Osteocyte (in vitro differentiated cells): ENCODE results near the gene ADCY2. TPM values are rescaled to one million over a fixed set of nuclear protein-coding genes. Genes with fewer than 3 reads are reported as not detected.

Experiments
- DNase-seq: peaks from one replicate; pipeline ENCODE4 v3.0.0; 2021; ENCODE audit warnings: mixed read lengths; ENCODE audit not compliant: unreplicated experiment; ENCODE audit errors: extremely low spot score
- H3K27ac Mint-ChIP-seq: one replicate; pipeline ENCODE4 v1.8.0; 2021; ENCODE audit warnings: mild to moderate bottlenecking, mixed read lengths; ENCODE audit not compliant: unreplicated experiment
- H3K27me3 Mint-ChIP-seq: one replicate; pipeline ENCODE4 v1.8.0; 2021; ENCODE audit warnings: mixed read lengths; ENCODE audit not compliant: unreplicated experiment
- H3K36me3 Mint-ChIP-seq: one replicate; pipeline ENCODE4 v1.8.0; 2021; ENCODE audit warnings: mixed read lengths; ENCODE audit not compliant: unreplicated experiment
- H3K4me1 Mint-ChIP-seq: one replicate; pipeline ENCODE4 v1.8.0; 2021; ENCODE audit warnings: mixed read lengths; ENCODE audit not compliant: unreplicated experiment
- H3K4me3 Mint-ChIP-seq: one replicate; pipeline ENCODE4 v1.8.0; 2021; ENCODE audit warnings: mild to moderate bottlenecking, moderate library complexity, mixed read lengths; ENCODE audit not compliant: unreplicated experiment
- H3K9me3 Mint-ChIP-seq: one replicate; pipeline ENCODE4 v1.8.0; 2021; ENCODE audit warnings: mixed read lengths; ENCODE audit not compliant: unreplicated experiment
- CTCF ChIP-seq: fragments of 200-600 bp; sonication (generic); IDR thresholded peaks from 2 replicates; pipeline ENCODE4 v1.5.0; 2021; ENCODE audit warnings: antibody characterized with exemption, mild to moderate bottlenecking, moderate library complexity
- total RNA-seq: library from RNA; stranded (reverse); gene quantifications from 2 replicates; pipeline ENCODE4 v1.2.1, GENCODE V29; 2021

The ADCY2 gene
- total RNA-seq, 1 donor from 2014 or later = not detected

GRCh38 chr5:7650755-7651154 is 254.8 kb downstream of the ADCY2 start:
- Mint-ChIP-seq H3K4me1 (peaks cover 18% of the 10 kb centered on the region), H3K9me3 (no peaks in the 10 kb centered on the region), H3K27me3 (peaks cover 5% of the 10 kb centered on the region), H3K36me3 (no peaks in the 10 kb centered on the region), H3K27ac (no peak overlapping the region), H3K4me3 (no peak overlapping the region)
- no peak for DNase-seq
- no peak for TF ChIP-seq CTCF

- Mint-ChIP-seq H3K36me3 (no peaks in the 10 kb centered on the region), H3K4me1 (peaks cover 18% of the 10 kb centered on the region), H3K9me3 (no peaks in the 10 kb centered on the region), H3K4me3 (no peak overlapping the region), H3K27me3 (no peaks in the 10 kb centered on the region), H3K27ac (no peak overlapping the region)
- no peak for DNase-seq
- TF ChIP-seq CTCF = no peak
These were observed 257.1 kb downstream of the ADCY2 start for GRCh38 chr5:7653046-7653445.

GRCh38 chr5:7657153-7657552 is 261.2 kb downstream of the ADCY2 start:
- TF ChIP-seq CTCF = no peak
- no peaks in the 10 kb centered on the region for H3K36me3 Mint-ChIP-seq
- peaks cover 11% of the 10 kb centered on the region for H3K4me1 Mint-ChIP-seq
- no peak for DNase-seq
- no peak overlapping the region for H3K27ac Mint-ChIP-seq
- no peak overlapping the region for H3K4me3 Mint-ChIP-seq
- peaks cover 4% of the 10 kb centered on the region for H3K27me3 Mint-ChIP-seq
- no peaks in the 10 kb centered on the region for H3K9me3 Mint-ChIP-seq

GRCh38 chr5:7659420-7659819 is 263.5 kb downstream of the ADCY2 start:
- Mint-ChIP-seq H3K4me1 (no peaks in the 10 kb centered on the region), H3K27me3 (peaks cover 9% of the 10 kb centered on the region), H3K27ac (no peak overlapping the region), H3K4me3 (no peak overlapping the region), H3K36me3 (no peaks in the 10 kb centered on the region), H3K9me3 (no peaks in the 10 kb centered on the region)
- no peak for DNase-seq
- no peak for TF ChIP-seq CTCF

GRCh38 chr5:7662289-7662688 is 266.4 kb downstream of the ADCY2 start:
- H3K36me3 Mint-ChIP-seq = no peaks in the 10 kb centered on the region
- H3K27ac Mint-ChIP-seq = no peak overlapping the region
- no peaks in the 10 kb centered on the region for H3K4me1 Mint-ChIP-seq
- DNase-seq = no peak
- H3K4me3 Mint-ChIP-seq = no peak overlapping the region
- peaks cover 9% of the 10 kb centered on the region for H3K27me3 Mint-ChIP-seq
- H3K9me3 Mint-ChIP-seq = peaks cover 4% of the 10 kb centered on the region
- TF ChIP-seq CTCF = no peak
